GM21737 (cell line): ENCODE data around the gene MARCHF2.
A peak's percentile ranks its signal among the peaks of the same experiment; 100 is the strongest.
"Not testable (repeated sequence)": the region's sequence is repeated elsewhere in the genome, so short reads cannot be mapped to it uniquely, and the experiment has no call there.

ENCODE experiments used
- ATAC-seq: cut with Tn5 transposase; IDR thresholded peaks from one replicate; pipeline ENCODE4 v1.9.1; 2021; ENCODE audit warnings: mild to moderate bottlenecking, moderate library complexity; ENCODE audit not compliant: unreplicated experiment

Gene MARCHF2

GRCh38 chr19:8404391-8405151, 8.5 kb upstream of the MARCHF2 start:
- no peak for ATAC-seq

- not testable (repeated sequence) for ATAC-seq
Measured at GRCh38 chr19:8410718-8411117, 2.4 kb upstream of the MARCHF2 start.

- no peak for ATAC-seq
Measured at GRCh38 chr19:8413629-8413995, 507 bp downstream of the MARCHF2 start.

- ATAC-seq: no peak
Measured at GRCh38 chr19:8416796-8417195, 3.7 kb downstream of the MARCHF2 start.

- no peak for ATAC-seq
Measured at GRCh38 chr19:8421484-8422461, 8.7 kb downstream of the MARCHF2 start.

- ATAC-seq: no peak
Measured at GRCh38 chr19:8423817-8424223, 10.7 kb downstream of the MARCHF2 start.

GRCh38 chr19:8425331-8425730, 12.2 kb downstream of the MARCHF2 start:
- not testable (repeated sequence) for ATAC-seq

GRCh38 chr19:8426283-8426682, 13.2 kb downstream of the MARCHF2 start:
- no peak for ATAC-seq

GRCh38 chr19:8429044-8429443, 15.9 kb downstream of the MARCHF2 start:
- ATAC-seq: no peak

GRCh38 chr19:8429826-8430225, 16.7 kb downstream of the MARCHF2 start:
- no peak for ATAC-seq

- no peak for ATAC-seq
Measured at GRCh38 chr19:8430650-8431049, 17.5 kb downstream of the MARCHF2 start.

- ATAC-seq: no peak
Measured at GRCh38 chr19:8438236-8438635, 25.1 kb downstream of the MARCHF2 start.

GRCh38 chr19:8441725-8442544, 28.8 kb downstream of the MARCHF2 start:
- ATAC-seq: no peak

- ATAC-seq: not testable (repeated sequence)
Measured at GRCh38 chr19:8444140-8444676, 31.1 kb downstream of the MARCHF2 start.

GRCh38 chr19:8444677-8445487, 31.8 kb downstream of the MARCHF2 start, which contains the start of gene HNRNPM:
Gene HNRNPM, plus strand, starts transcription at chr19:8444975. Its CDS starts 24 bp downstream, at chr19:8444999.
- ATAC-seq: peak; percentile 89

- peak; percentile 24 for ATAC-seq
Measured at GRCh38 chr19:8445488-8446001, 32.4 kb downstream of the MARCHF2 start.

- ATAC-seq: no peak
Measured at GRCh38 chr19:8446061-8446709, 33.1 kb downstream of the MARCHF2 start.

GRCh38 chr19:8449830-8450229, 36.7 kb downstream of the MARCHF2 start:
- ATAC-seq: no peak

- ATAC-seq: no peak
Measured at GRCh38 chr19:8451377-8451776, 38.3 kb downstream of the MARCHF2 start.
